ENCODE measurements around the gene RPL10. TPM values are rescaled to one million over a fixed set of nuclear protein-coding genes. Genes with fewer than 3 reads are reported as not detected.

The RPL10 gene
- total RNA-seq, 1 donor from 2014 or later = 2,565 TPM

DNA sequence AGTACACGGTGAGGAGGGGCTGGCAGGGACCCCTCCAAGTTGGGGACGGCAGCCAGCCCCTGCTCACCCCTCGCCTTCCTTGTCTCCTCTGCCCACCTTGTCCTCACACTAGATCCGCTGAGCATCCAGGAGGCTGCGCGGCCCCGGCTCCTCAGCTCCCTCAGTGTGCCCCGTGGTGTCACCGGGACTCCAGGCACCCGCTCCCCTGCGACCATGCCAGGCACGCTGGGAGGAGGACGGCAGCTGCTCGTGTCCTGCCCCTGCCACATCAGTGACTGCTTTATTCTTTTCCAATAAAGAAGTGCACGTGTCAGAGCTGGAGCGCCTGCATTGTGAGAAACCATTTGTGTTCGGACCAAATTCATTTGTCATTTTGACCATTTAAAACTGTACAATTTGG lies 52.1 kb downstream of the RPL10 start:
- ATAC-seq = no peak

Other genes with a start within 250 kb of the RPL10 start
- not detected for gene OPN1MW, start 215.8 kb upstream of the RPL10 start, total RNA-seq
- not detected for gene OPN1MW2, start 178.6 kb upstream of the RPL10 start, total RNA-seq
- not detected for gene OPN1MW3, start 140.8 kb upstream of the RPL10 start, total RNA-seq
- gene TEX28, start 103.3 kb upstream of the RPL10 start, total RNA-seq = not detected
- gene TKTL1, start 102.6 kb upstream of the RPL10 start, total RNA-seq = not detected
- 417 TPM for gene FLNA, start 23.7 kb upstream of the RPL10 start, total RNA-seq
- 49.3 TPM for gene EMD, start 19.1 kb upstream of the RPL10 start, total RNA-seq
- gene DNASE1L1, start 10.9 kb downstream of the RPL10 start, total RNA-seq = 22.8 TPM
- 18.1 TPM for gene TAFAZZIN, start 13.2 kb downstream of the RPL10 start, total RNA-seq
- gene ATP6AP1, start 30.3 kb downstream of the RPL10 start, total RNA-seq = 63.2 TPM
- 33.8 TPM for gene GDI1, start 38.8 kb downstream of the RPL10 start, total RNA-seq
- gene FAM50A, start 45.8 kb downstream of the RPL10 start, total RNA-seq = 17.9 TPM
- 7.1 TPM for gene PLXNA3, start 59.9 kb downstream of the RPL10 start, total RNA-seq
- 15.1 TPM for gene LAGE3, start 80.9 kb downstream of the RPL10 start, total RNA-seq
- 32.3 TPM for gene UBL4A, start 88.2 kb downstream of the RPL10 start, total RNA-seq
- gene SLC10A3, start 92.3 kb downstream of the RPL10 start, total RNA-seq = 20.6 TPM
- gene FAM3A, start 117.9 kb downstream of the RPL10 start, total RNA-seq = 40.6 TPM
- 75.4 TPM for gene G6PD, start 148.5 kb downstream of the RPL10 start, total RNA-seq
- 16.1 TPM for gene IKBKG, start 149.2 kb downstream of the RPL10 start, total RNA-seq
- not detected for gene CTAG1A, start 186.8 kb downstream of the RPL10 start, total RNA-seq
- gene CTAG1B, start 220.9 kb downstream of the RPL10 start, total RNA-seq = not detected

Measured in esophagus mucosa (tissue), 1 donor.